Loucy (cell line): ENCODE data around the gene DNAH1.

Experiments
- H2AFZ ChIP-seq: fragments of 200-600 bp; sonication (generic); 2 replicates; pipeline ENCODE4 v1.6.0; 2016; ENCODE audit warnings: antibody characterized with exemption, mild to moderate bottlenecking, low read length, moderate library complexity
- H3F3A ChIP-seq: fragments of 200-600 bp; 2 replicates; pipeline ENCODE4 v1.6.0; 2016; ENCODE audit warnings: antibody characterized with exemption, low read depth, mild to moderate bottlenecking
- H3K27me3 ChIP-seq: fragments of 200-600 bp; sonication (generic); 2 replicates; pipeline ENCODE4 v1.6.1; 2014; ENCODE audit warnings: low read length, mild to moderate bottlenecking; ENCODE audit not compliant: insufficient read depth, poor library complexity, severe bottlenecking
- H3K36me3 ChIP-seq: fragments of 200-600 bp; sonication (generic); 2 replicates; pipeline ENCODE4 v1.6.1; 2016; ENCODE audit warnings: low read length; ENCODE audit not compliant: insufficient read depth
- H3K4me1 ChIP-seq: fragments of 200-600 bp; sonication (generic); 2 replicates; pipeline ENCODE4 v1.5.1; 2014; ENCODE audit warnings: low read length, mild to moderate bottlenecking; ENCODE audit not compliant: insufficient read depth, poor library complexity, severe bottlenecking
- H3K4me2 ChIP-seq: fragments of 200-600 bp; sonication (generic); 2 replicates; pipeline ENCODE4 v1.6.0; 2014; ENCODE audit warnings: antibody characterized with exemption, low read length, low read depth, mild to moderate bottlenecking; ENCODE audit not compliant: poor library complexity, severe bottlenecking
- H3K4me3 ChIP-seq: fragments of 200-600 bp; sonication (generic); 2 replicates; pipeline ENCODE4 v1.5.1; 2014; ENCODE audit warnings: low read length, mild to moderate bottlenecking, mixed read lengths; ENCODE audit not compliant: poor library complexity, severe bottlenecking
- H3K79me2 ChIP-seq: fragments of 200-600 bp; sonication (generic); 2 replicates; pipeline ENCODE4 v1.6.1; 2014; ENCODE audit warnings: low read length; ENCODE audit not compliant: insufficient read depth
- H3K9ac ChIP-seq: fragments of 200-600 bp; sonication (generic); 2 replicates; pipeline ENCODE4 v1.6.0; 2014; ENCODE audit warnings: mild to moderate bottlenecking, low read depth, low read length, moderate library complexity; ENCODE audit not compliant: poor library complexity, severe bottlenecking
- H3K9me2 ChIP-seq: fragments of 200-600 bp; sonication (generic); replicated peaks from 2 replicates; pipeline ENCODE4 v1.6.1; 2016; ENCODE audit warnings: low read depth, low read length, mixed read lengths
- H3K9me3 ChIP-seq: fragments of 200-600 bp; sonication (generic); 2 replicates; pipeline ENCODE4 v1.6.1; 2014; ENCODE audit warnings: mild to moderate bottlenecking, antibody characterized with exemption, low read length, low read depth; ENCODE audit not compliant: insufficient read depth
- H4K20me1 ChIP-seq: fragments of 200-600 bp; sonication (generic); 2 replicates; pipeline ENCODE4 v1.6.0; 2014; ENCODE audit warnings: antibody characterized with exemption, low read length, mild to moderate bottlenecking; ENCODE audit not compliant: insufficient read depth, poor library complexity, severe bottlenecking
- CTCF ChIP-seq: fragments of 200-600 bp; sonication (generic); conservative IDR thresholded peaks from 2 replicates; pipeline ENCODE4 v1.5.1; 2014; ENCODE audit warnings: mild to moderate bottlenecking, antibody characterized with exemption, low read length
- EZH2phosphoT487 ChIP-seq: fragments of 200-600 bp; IDR thresholded peaks from 2 replicates; pipeline ENCODE4 v1.6.1; 2018; ENCODE audit warnings: antibody characterized with exemption, mild to moderate bottlenecking, moderate library complexity, borderline replicate concordance

Gene DNAH1

GRCh38 chr3:52361011-52361410 lies 44.9 kb downstream of the DNAH1 start:
- H3K9ac ChIP-seq: no peak overlapping the region
- H3K36me3 ChIP-seq: no peaks in the 10 kb centered on the region
- no peak overlapping the region for H3K4me3 ChIP-seq
- H3K4me1 ChIP-seq: no peaks in the 10 kb centered on the region
- H2AFZ ChIP-seq: no peak overlapping the region
- no peak for TF ChIP-seq CTCF
- TF ChIP-seq EZH2phosphoT487: no peak
- no peaks in the 10 kb centered on the region for H3K79me2 ChIP-seq
- H4K20me1 ChIP-seq: no peaks in the 10 kb centered on the region
- no peaks in the 10 kb centered on the region for H3K27me3 ChIP-seq
- no peaks in the 10 kb centered on the region for H3K9me3 ChIP-seq
- no peaks in the 10 kb centered on the region for H3K9me2 ChIP-seq
- H3F3A ChIP-seq: no peaks in the 10 kb centered on the region
- H3K4me2 ChIP-seq: no peak overlapping the region

GRCh38 chr3:52361454-52361853 lies 45.3 kb downstream of the DNAH1 start:
- no peaks in the 10 kb centered on the region for H3K27me3 ChIP-seq
- no peak overlapping the region for H3K9ac ChIP-seq
- TF ChIP-seq EZH2phosphoT487: no peak
- TF ChIP-seq CTCF: no peak
- no peaks in the 10 kb centered on the region for H3K79me2 ChIP-seq
- H3K9me3 ChIP-seq: no peaks in the 10 kb centered on the region
- no peaks in the 10 kb centered on the region for H3F3A ChIP-seq
- no peaks in the 10 kb centered on the region for H4K20me1 ChIP-seq
- no peak overlapping the region for H3K4me2 ChIP-seq
- no peak overlapping the region for H2AFZ ChIP-seq
- H3K36me3 ChIP-seq: no peaks in the 10 kb centered on the region
- H3K4me1 ChIP-seq: no peaks in the 10 kb centered on the region
- H3K9me2 ChIP-seq: no peaks in the 10 kb centered on the region
- no peak overlapping the region for H3K4me3 ChIP-seq

GRCh38 chr3:52361898-52362297 lies 45.8 kb downstream of the DNAH1 start:
- H3K9ac ChIP-seq: no peak overlapping the region
- H3K9me2 ChIP-seq: no peaks in the 10 kb centered on the region
- no peaks in the 10 kb centered on the region for H3K4me1 ChIP-seq
- no peaks in the 10 kb centered on the region for H3F3A ChIP-seq
- no peak overlapping the region for H3K4me2 ChIP-seq
- no peak overlapping the region for H3K4me3 ChIP-seq
- no peaks in the 10 kb centered on the region for H3K36me3 ChIP-seq
- no peaks in the 10 kb centered on the region for H3K9me3 ChIP-seq
- TF ChIP-seq EZH2phosphoT487: no peak
- TF ChIP-seq CTCF: no peak
- H4K20me1 ChIP-seq: no peaks in the 10 kb centered on the region
- H3K27me3 ChIP-seq: no peaks in the 10 kb centered on the region
- H3K79me2 ChIP-seq: no peaks in the 10 kb centered on the region
- H2AFZ ChIP-seq: no peak overlapping the region
